GM12891 (cell line): ENCODE measurements around the gene CBFA2T3.

ENCODE experiments used
- PAX5 ChIP-seq: IDR thresholded peaks from 2 replicates; pipeline ENCODE4 v1.6.1; 2011; ENCODE audit warnings: low read length, moderate library complexity, mild to moderate bottlenecking; ENCODE audit not compliant: insufficient read depth, severe bottlenecking
- POLR2A ChIP-seq: IDR thresholded peaks from 2 replicates; pipeline ENCODE4 v1.6.1; 2011; ENCODE audit warnings: low read depth, low read length, control low read depth
- POLR2AphosphoS5 ChIP-seq: IDR thresholded peaks from 2 replicates; pipeline ENCODE4 v1.6.1; 2011; ENCODE audit warnings: low read depth, low read length, control low read depth
- SPI1 ChIP-seq: IDR thresholded peaks from 2 replicates; pipeline ENCODE4 v1.6.1; 2011; ENCODE audit warnings: low read depth, low read length, control low read depth
- TAF1 ChIP-seq: IDR thresholded peaks from 2 replicates; pipeline ENCODE4 v1.6.1; 2011; ENCODE audit warnings: low read depth, low read length, control low read depth

DNA sequence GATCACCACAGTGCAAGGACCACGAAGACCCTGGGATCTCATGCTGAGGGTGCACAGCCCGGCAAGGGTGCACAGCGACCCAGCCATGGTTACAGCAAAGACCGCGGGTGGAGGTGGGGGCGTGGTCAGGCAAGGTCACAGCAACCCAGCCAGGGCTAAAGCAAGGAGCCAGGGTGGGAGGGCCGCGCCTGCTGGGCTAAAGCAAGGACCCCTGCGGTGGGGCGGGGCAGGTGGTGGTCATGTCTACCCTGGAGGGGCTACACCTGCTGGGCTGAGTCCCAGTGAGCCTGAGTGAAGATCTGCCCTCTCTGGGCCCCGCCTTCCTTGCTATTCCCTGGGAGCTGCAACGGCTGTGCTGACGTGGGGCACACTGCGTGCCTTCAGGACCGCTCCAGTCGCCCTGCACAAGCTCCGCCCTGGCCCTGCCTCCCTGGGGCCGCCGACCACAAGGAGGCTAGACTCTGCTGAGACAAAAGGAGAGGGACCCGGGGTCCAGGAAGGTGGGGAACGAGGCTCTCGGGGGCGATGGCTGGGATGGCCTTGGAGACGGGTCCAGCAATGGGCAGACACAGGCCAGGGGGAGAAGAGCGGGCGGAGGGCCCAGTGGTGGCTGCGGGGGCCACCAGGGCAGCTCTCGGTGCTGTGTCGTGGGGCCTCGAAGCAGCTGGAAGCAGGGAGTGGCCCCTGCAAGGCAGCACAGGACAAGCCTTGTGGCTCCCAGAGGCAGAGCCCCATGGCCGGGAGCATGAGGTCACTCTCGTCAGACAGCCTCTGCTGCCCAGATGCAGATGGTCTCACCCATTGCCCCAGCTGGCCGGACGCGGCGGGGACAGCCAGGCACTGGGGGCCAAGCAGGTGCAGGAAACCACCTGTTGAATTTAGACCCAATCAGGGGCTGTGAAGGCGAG lies 52.8 kb downstream of the CBFA2T3 start:
- TF ChIP-seq POLR2A = no peak
- no peak for TF ChIP-seq POLR2AphosphoS5
- no peak for TF ChIP-seq TAF1
- TF ChIP-seq SPI1 = no peak
- TF ChIP-seq PAX5 = no peak
